H1 (cell line): Measurements from ENCODE around the gene PTK6.

ENCODE experiments used
- ASH2L ChIP-seq: fragments of 200-600, 300-600 bp; sonication (generic); IDR thresholded peaks from one replicate; pipeline ENCODE4 v1.7.1; 2017; ENCODE audit warnings: low read length
- CBX5 ChIP-seq: fragments of 300-800, 300-1000 bp; sonication (generic); IDR thresholded peaks from 2 replicates; pipeline ENCODE4 v1.7.1; 2016; ENCODE audit warnings: antibody characterized with exemption, low read length, low read depth
- CTBP2 ChIP-seq: IDR thresholded peaks from 2 replicates; pipeline ENCODE4 v1.7.0; 2011; ENCODE audit warnings: borderline replicate concordance, mild to moderate bottlenecking, moderate library complexity, mixed read lengths, low read length; ENCODE audit not compliant: insufficient read depth, insufficient read length
- CTCF ChIP-seq, 3 experiments: IDR thresholded peaks; 1 replicate in 2 of 3; 2 replicates in 1 of 3; pipeline versions ENCODE4 v1.5.1 to v1.6.1; 2011; ENCODE audit warnings: low read length in 3 of 3, mild to moderate bottlenecking in 3 of 3, inconsistent platforms in 2 of 3, low read depth in 1 of 3, moderate library complexity in 1 of 3; ENCODE audit not compliant: insufficient read depth in 1 of 3; ENCODE audit errors: control extremely low read depth in 1 of 3
- EGR1 ChIP-seq: IDR thresholded peaks from 2 replicates; pipeline ENCODE4 v1.6.1; 2011; ENCODE audit warnings: low read depth, low read length, borderline replicate concordance
- EZH2 ChIP-seq: fragments of 200-600 bp; sonication (generic); IDR thresholded peaks from 2 replicates; pipeline ENCODE4 v1.7.1; 2012; ENCODE audit warnings: low read depth, mild to moderate bottlenecking, moderate library complexity, low read length, inconsistent platforms; ENCODE audit not compliant: severe bottlenecking
- HDAC2 ChIP-seq, 2 experiments: fragments of 300-600 bp in 1 of 2; sonication (generic) in 1 of 2; IDR thresholded peaks; 2 replicates each; pipeline ENCODE4 v1.6.1; 2011 to 2012; ENCODE audit warnings: low read depth in 2 of 2, low read length in 2 of 2, mild to moderate bottlenecking in 2 of 2, moderate library complexity in 2 of 2, borderline replicate concordance in 1 of 2, inconsistent platforms in 1 of 2
- KDM5A ChIP-seq: fragments of 200-600 bp; IDR thresholded peaks from 2 replicates; pipeline ENCODE4 v1.7.1; 2012; ENCODE audit warnings: mild to moderate bottlenecking, low read length, inconsistent platforms, mixed read lengths
- PHF8 ChIP-seq: fragments of 200-600 bp; sonication (generic); conservative IDR thresholded peaks from 2 replicates; pipeline ENCODE4 v1.7.1; 2012; ENCODE audit warnings: low read depth, mild to moderate bottlenecking, inconsistent platforms, low read length, moderate library complexity
- POLR2A ChIP-seq, 2 experiments: IDR thresholded peaks; 1 replicate in 1 of 2; 2 replicates in 1 of 2; pipeline ENCODE4 v1.6.1; 2011; ENCODE audit warnings: low read depth in 2 of 2, low read length in 2 of 2, mild to moderate bottlenecking in 2 of 2; ENCODE audit errors: control extremely low read depth in 1 of 2
- POLR2AphosphoS5 ChIP-seq: IDR thresholded peaks from 2 replicates; pipeline ENCODE4 v1.6.1; 2011; ENCODE audit warnings: low read depth, low read length
- TEAD4 ChIP-seq: IDR thresholded peaks from 2 replicates; pipeline ENCODE4 v1.6.1; 2012; ENCODE audit warnings: low read depth, low read length, inconsistent platforms, mixed read lengths
- ZNF274 ChIP-seq: IDR thresholded peaks from 2 replicates; pipeline ENCODE4 v1.7.0; 2012; ENCODE audit warnings: low read length, borderline replicate concordance; ENCODE audit errors: extremely low read depth

- no peak for TF ChIP-seq CTCF (IDR thresholded peaks at IDR 0.05; ENCODE audit: control extremely low read depth in 1 of 3, insufficient read depth in 1 of 3, low read depth in 1 of 3, low read length in 3 of 3)
- no peak for TF ChIP-seq PHF8
- no peak for TF ChIP-seq POLR2A (IDR thresholded peaks at IDR 0.05; ENCODE audit: control extremely low read depth in 1 of 2, low read depth in 2 of 2, low read length in 2 of 2)
- no peak for TF ChIP-seq CTBP2
- TF ChIP-seq HDAC2 (IDR thresholded peaks at IDR 0.05; ENCODE audit: borderline replicate concordance in 1 of 2, low read depth in 2 of 2, low read length in 2 of 2) = no peak
- TF ChIP-seq TEAD4 = no peak
- no peak for TF ChIP-seq EZH2
- no peak for TF ChIP-seq ZNF274
- no peak for TF ChIP-seq ASH2L
- TF ChIP-seq KDM5A = no peak
- no peak for TF ChIP-seq CBX5
- TF ChIP-seq EGR1 = no peak
- no peak for TF ChIP-seq POLR2AphosphoS5
Measured at GRCh38 chr20:63572071-63572787, 35.1 kb upstream of the PTK6 start.
